RWPE1 (cell line): ENCODE data around the gene MAN1A1.

Experiments used
- CTCF ChIA-PET: fragments of 350-600 bp; sonication (Branson Sonifier 250); formaldehyde crosslinking; extraction: SDS; loops from one replicate; lab custom pipeline; 2021; lab: Yijun Ruan, JAX
- POLR2A ChIA-PET: fragments of 400-600 bp; formaldehyde crosslinking; extraction: SDS; loops from one replicate; lab custom pipeline; 2020; ENCODE audit warnings: antibody characterized with exemption; ENCODE audit not compliant: low non-redundant PET; lab: Yijun Ruan, JAX
- DNase-seq: peaks from one replicate; pipeline ENCODE4 v3.0.0; 2012; ENCODE audit warnings: low spot score
- H3K27ac ChIP-seq: fragments of 450-650 bp; 2 replicates; pipeline ENCODE4 v1.5.1; 2017
- TF ChIP-seq, protein P1 (sequence below): fragments of 450-650 bp; conservative IDR thresholded peaks from 2 replicates; pipeline ENCODE4 v1.5.1; 2017; ENCODE audit warnings: low read depth, mild to moderate bottlenecking

The MAN1A1 gene

GRCh38 chr6:119328892-119329793 is 20.4 kb downstream of the MAN1A1 start:
- CTCF ChIA-PET, result no interaction called here
- DNase-seq, result no peak
- POLR2A ChIA-PET, result no interaction called here
- no peak overlapping the region for H3K27ac ChIP-seq
- TF ChIP-seq, protein P1, sequence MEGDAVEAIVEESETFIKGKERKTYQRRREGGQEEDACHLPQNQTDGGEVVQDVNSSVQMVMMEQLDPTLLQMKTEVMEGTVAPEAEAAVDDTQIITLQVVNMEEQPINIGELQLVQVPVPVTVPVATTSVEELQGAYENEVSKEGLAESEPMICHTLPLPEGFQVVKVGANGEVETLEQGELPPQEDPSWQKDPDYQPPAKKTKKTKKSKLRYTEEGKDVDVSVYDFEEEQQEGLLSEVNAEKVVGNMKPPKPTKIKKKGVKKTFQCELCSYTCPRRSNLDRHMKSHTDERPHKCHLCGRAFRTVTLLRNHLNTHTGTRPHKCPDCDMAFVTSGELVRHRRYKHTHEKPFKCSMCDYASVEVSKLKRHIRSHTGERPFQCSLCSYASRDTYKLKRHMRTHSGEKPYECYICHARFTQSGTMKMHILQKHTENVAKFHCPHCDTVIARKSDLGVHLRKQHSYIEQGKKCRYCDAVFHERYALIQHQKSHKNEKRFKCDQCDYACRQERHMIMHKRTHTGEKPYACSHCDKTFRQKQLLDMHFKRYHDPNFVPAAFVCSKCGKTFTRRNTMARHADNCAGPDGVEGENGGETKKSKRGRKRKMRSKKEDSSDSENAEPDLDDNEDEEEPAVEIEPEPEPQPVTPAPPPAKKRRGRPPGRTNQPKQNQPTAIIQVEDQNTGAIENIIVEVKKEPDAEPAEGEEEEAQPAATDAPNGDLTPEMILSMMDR, result no peak

- CTCF ChIA-PET, result no interaction called here
- DNase-seq, result no peak
- POLR2A ChIA-PET, result no interaction called here
- TF ChIP-seq, protein P1, result no peak
- no peak overlapping the region for H3K27ac ChIP-seq
Observed at GRCh38 chr6:119328254-119328653, 21.3 kb downstream of the MAN1A1 start.

DNA sequence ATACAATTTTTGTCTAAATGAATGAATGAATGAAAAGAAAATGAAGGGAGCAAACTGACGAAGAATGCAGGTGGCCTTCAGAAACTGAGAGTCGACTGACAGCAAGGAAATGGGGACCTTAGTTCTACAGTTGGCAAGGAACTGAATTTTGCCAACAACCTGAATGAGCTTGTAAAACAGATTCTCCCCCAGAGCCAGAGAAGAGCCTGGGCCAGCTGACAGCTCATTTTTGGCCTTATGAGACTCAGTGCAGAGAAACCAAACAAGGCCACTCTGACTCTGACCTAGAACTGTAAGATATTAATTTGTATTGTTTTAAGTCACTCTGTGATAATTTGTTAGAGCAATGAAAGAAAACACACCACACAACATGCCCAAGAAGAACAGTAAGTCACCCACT is 21.8 kb downstream of the MAN1A1 start:
- no peak for DNase-seq
- no peak overlapping the region for H3K27ac ChIP-seq
- POLR2A ChIA-PET, result no interaction called here
- TF ChIP-seq, protein P1, result no peak
- CTCF ChIA-PET, result interaction anchor here (0.6 to 0.7 kb wide), 2 partner anchors 80 to 432 kb away, joined by 3 to 8 read pairs; no protein-coding TSS in a partner anchor

GRCh38 chr6:119326291-119327005 is 23.1 kb downstream of the MAN1A1 start:
- H3K27ac ChIP-seq, result no peak overlapping the region
- TF ChIP-seq, protein P1, result no peak
- ChIA-PET CTCF (no interaction called here), POLR2A (no interaction called here)
- DNase-seq, result no peak

DNA sequence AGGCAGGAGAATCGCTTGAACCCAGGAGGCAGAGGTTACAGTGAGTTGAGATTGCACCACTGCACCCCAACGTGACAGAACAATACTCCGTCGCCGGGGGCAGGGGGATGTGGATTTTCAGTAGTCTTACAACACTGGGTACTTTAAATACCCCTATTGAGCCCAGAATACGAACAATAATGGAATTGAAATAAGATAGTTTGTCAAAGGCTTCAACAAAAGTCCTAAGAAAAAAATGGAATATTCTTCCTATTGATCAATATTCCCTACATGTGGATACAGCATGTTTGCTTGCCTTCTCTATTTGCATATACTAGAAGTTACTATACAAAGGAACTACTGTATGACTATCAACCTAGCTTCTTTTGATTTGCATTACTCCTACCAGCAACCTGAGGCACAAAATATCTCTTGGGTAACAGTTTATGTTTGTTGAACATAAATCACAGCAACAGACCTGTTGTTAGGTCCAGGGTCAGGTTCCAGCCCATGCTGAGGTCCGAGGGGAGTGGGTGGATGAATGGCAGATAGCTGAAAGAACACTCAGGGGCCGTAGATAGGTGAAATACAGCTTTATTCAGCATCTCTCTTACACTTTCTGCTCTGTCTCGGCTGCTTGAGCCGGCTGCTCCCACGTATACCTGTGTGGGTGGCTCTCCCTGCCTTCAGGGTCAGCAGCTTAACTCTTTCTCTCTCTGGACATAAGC is 23.8 kb downstream of the MAN1A1 start:
- TF ChIP-seq, protein P1, result no peak
- CTCF ChIA-PET, result no interaction called here
- no peak for DNase-seq
- POLR2A ChIA-PET, result no interaction called here
- H3K27ac ChIP-seq, result no peak overlapping the region

GRCh38 chr6:119324718-119325117 is 24.8 kb downstream of the MAN1A1 start:
- ChIA-PET POLR2A (no interaction called here), CTCF (no interaction called here)
- no peak overlapping the region for H3K27ac ChIP-seq
- DNase-seq, result no peak
- TF ChIP-seq, protein P1, result no peak
